A204.1 (cell line): ENCODE results near the gene MORN3.
"Not testable (repeated sequence)": the region's sequence is repeated elsewhere in the genome, so short reads cannot be mapped to it uniquely, and the experiment has no call there.

Experiments used
- FAIRE-seq: peaks from 2 replicates; lab custom pipeline; 2012; peaks lifted over from hg19 to GRCh38; lab: Jason Lieb, UNC

MORN3 gene, protein sequence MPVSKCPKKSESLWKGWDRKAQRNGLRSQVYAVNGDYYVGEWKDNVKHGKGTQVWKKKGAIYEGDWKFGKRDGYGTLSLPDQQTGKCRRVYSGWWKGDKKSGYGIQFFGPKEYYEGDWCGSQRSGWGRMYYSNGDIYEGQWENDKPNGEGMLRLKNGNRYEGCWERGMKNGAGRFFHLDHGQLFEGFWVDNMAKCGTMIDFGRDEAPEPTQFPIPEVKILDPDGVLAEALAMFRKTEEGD

DNA sequence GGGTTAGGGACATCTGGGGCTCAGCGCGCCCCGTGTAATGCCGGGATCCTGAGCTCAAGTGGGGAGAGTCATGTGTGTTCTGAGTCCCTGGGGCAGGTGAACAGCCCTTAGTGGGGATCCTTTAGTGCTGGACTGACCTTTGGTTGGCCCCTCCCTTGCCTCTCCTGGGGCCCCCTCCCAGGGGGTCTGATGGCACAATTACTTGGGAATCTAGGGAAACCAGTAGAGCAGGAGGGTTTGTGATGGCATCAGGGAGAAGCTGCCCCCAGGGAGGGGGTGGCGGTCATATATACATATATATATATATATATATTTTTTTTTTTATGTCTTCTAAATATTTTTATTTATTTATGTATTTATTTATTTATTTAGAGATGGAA lies at the start of gene MORN3:
Gene MORN3 (minus strand): TSS at position 134 of the 380 bp plus-strand sequence. CDS start 171 bp downstream, outside the sequence.
- no peak for FAIRE-seq

DNA sequence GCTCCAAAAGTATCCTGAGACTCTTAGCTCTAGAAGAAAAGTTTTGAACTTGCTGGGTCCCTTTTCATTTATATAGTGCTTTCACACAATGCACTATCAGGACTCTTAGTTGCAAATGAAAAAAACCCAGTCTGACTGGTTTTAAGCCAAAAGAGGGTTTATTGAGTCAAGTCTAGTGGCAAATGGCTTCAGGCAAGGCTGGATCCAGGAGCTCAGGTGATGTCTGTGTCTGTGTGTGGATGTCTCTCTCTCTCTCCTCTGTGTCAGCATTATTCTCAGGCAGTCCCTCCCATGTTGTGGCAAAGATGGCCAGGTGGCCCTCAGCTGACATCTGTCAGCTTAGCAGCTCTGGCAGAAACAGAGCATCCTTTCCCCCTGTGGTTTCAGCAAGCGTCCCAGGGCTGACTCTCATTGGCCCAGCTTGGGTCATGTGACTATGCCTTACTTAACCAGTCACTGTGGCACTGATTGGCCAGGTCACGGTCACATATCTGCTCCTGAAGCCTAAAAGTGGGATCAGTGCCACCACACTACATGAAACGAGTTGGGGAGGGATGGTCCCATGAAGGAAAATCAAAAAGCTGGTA lies 49.3 kb upstream of the MORN3 start:
- no peak for FAIRE-seq

DNA sequence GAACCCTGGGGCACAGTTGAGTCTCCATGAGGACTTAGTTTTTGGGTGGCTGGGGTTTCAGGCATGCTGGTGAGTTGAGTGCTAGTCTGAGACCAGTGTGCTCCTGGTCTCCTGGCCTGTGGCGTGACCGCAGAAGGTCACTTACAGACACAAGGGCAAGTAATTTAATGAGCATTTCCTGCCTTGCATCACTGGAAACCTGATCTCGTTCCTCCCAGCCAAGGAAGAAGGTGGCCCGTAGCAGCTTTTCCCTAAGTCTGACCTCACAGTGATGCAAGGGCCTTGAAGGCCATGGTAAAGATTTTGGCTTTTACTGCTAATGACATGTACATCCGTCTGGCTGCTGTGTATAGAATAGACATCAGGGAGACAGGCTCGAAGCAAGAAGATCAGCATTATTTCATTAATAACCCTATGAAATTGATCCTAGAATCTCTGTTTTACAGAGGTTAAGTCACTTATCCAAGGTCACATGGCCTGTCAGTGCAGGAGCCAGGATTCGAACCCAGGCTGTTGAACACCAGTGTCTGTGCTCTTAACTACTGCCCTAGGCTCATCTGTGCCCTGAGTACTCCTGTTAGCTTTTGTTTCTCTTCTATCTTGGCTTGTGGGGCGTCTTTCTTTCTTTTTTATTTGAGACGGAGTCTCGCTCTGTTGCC lies 47.7 kb upstream of the MORN3 start:
- no peak for FAIRE-seq

DNA sequence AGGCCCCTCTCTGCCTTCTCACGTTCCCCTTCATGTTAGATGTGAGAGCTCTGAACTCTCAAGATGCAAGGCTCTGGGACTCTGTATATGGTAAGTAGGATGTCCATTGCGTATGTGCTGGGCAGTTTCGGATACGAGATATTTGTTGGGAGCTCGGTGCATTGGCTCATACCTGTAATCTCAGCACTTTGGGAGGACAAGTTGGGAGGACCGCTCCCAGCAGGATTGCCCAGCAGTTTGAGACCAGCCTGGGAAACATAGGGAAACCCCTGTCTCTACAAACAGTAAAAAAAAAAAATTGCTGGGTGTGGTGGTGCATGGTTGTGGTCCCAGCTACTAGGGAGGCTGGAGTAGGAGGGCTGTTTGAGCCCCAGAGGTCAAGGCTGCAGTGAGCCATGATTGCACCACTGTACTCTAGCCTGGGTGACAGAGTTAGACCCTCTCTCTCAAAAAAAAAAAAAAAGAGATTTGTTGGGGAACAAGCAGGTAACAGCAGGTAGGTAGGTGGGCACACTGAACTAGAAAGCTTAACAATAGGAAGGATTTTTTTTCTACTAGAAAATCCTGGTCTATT lies 46.5 kb upstream of the MORN3 start:
- FAIRE-seq, result no peak

GRCh38 chr12:121715055-121715454 lies 45.6 kb upstream of the MORN3 start:
- FAIRE-seq, result not testable (repeated sequence)

GRCh38 chr12:121713793-121714192 lies 44.3 kb upstream of the MORN3 start:
- FAIRE-seq, result no peak

GRCh38 chr12:121713257-121713777 lies 43.9 kb upstream of the MORN3 start:
- FAIRE-seq, result no peak

- FAIRE-seq, result no peak
These were observed 43.2 kb upstream of the MORN3 start, which contains the start of gene TMEM120B for GRCh38 chr12:121712461-121713256. TMEM120B (plus strand) TSS chr12:121712752; CDS start chr12:121712896, 144 bp downstream.

DNA sequence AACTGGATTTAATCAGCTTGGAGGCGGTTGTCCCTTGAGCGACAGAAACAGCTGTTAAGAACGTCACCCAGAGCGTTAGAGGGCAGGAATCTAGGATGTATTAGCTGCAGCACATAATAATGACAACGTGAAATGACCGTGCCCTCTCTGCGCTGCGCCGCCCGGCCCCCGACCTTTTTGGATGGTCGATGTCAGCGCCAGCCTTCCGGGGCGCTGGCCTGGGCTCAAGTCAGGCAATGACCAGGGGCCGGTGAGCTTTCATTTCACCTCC lies 42.7 kb upstream of the MORN3 start:
- FAIRE-seq, result no peak

DNA sequence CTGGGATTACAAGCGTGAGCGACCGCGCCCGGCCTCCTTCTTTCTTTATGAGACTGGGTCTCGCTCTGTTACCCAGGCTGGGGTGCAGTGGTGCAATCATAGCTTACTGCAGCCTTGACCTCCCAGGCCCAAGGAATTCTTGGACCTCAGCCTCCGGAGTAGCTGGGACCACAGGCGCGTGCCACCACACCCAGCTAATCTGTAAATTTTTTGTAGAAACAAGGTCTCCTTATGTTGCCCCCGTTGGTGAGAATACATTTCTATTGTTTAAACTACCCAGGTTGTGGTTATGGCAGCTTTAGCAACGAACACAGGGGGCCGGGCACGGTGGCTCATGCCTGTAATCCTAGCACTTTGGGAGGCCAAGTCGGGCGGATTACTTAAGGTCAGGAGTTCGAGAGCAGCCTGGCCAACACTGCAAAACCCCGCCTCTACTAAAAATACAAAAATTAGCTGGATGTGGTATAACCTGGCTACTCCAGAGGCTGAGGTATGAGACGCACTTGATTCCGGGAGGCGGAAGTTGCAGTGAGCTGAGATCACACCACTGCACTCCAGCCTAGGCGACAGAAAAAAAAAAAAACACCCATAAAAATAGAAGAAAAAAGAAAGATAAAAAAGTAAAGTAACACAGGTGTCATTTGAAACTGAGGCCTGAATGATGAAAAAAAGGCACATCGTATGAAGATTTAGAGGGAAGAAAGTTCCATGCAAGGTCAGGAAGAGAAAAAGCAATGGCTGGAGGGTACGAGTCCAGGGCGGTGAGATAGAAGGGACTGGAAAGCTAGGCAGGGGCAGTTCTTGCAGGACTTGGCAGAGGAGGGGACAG lies 42.1 kb upstream of the MORN3 start:
- FAIRE-seq, result no peak

DNA sequence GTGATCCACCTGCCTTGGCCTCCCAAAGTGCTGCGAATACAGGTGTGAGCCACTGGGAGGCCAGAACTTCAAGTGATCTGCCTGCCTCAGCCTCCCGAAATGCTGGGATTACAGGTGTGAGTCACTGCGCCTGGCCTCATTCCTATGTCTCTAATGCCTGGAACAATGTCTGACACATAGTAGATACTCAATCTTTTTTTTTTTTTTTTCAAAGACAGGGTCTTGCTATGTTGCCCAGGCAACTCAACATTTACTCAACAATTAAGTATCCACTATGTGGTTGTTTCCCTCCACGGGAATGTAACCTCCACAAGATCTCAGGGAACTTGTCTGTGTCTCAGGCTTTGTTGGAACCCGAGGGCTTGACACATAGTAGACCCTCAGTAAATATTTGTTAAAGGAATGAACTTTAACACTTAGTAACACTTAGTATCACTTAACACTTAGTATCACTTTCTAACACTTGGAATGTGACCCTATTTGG lies 40.1 kb upstream of the MORN3 start:
- FAIRE-seq, result no peak

GRCh38 chr12:121709064-121709424 lies 39.6 kb upstream of the MORN3 start:
- FAIRE-seq, result not testable (repeated sequence)

- FAIRE-seq, result no peak
These were observed 39.0 kb upstream of the MORN3 start for GRCh38 chr12:121708313-121709063.

DNA sequence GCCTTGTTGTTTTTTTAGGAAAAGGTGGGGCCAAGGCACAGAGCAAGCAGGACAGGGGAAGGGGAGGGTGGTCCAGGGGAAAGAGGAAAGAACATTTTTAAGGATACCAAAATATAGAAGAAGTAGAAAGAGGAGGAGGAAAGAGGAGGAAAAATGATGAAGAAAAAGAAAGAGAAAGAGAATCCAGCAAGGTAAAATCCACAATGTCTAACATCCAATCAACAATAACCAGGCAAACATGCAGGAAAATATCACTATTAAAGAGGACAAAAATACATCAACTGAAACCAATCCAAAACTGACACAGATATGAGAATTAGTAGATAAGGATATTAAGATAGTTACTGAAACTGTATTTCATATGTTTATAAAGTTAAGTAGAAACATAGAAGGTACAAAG lies 36.1 kb upstream of the MORN3 start:
- no peak for FAIRE-seq

GRCh38 chr12:121702944-121703343 lies 33.5 kb upstream of the MORN3 start:
- no peak for FAIRE-seq

DNA sequence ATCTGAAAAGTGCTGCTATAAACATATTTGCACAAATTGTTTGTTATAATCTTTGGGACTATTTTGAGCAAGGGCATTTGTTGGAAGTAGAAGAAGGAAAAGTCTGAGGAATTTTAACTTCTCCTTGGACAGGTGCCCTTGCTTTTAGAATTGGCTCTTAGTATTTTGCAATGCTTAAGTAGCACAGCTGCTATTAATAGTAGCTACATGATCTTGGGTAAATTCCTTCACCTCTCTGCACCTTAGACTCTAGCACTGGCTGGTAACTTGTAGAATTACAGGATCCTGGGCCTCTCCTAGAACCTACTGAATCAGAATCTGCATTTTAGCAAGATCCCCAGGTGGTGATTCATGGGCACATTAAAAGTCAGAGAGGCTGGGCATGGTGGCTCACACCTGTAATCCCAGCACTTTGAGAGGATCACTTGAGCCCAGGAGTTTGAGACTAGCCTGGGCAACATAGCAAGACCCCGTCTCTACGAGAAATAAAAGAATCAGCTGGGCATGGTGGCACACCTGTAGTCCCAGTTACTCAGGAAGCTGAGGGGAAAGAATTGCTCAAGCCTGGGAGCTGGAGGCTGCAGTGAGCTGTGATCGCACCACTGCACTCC lies 32.3 kb upstream of the MORN3 start:
- FAIRE-seq, result no peak

- not testable (repeated sequence) for FAIRE-seq
These were observed 28.4 kb upstream of the MORN3 start for GRCh38 chr12:121697861-121698260.

DNA sequence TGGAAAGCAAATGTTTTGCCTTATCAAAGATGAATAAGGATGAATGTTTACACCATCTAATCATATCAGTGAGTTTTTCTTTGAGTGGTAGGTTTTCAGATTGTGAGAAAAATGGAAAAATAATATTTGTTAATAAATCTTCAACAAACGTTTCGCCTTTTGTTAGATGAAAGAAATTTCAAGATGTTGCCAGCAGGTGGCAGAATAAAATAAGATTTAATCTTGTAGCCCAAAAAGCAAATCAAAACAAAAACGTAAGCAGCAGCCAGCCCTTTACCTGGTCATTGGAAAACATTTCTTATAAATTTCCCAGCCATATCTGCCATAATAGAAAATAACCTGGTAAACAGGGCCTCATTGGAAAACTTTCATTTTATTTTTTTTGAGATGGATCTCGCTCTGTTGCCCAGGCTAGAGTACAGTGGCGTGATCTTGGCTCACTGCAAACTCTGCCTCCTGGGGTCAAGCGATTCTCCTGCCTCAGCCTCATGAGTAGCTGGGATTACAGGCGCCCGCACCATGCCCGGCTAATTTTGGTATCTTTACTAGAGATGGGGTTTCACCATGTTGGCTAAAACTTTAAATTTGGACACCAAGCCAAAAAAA lies 27.7 kb upstream of the MORN3 start:
- peak; percentile 95 for FAIRE-seq

DNA sequence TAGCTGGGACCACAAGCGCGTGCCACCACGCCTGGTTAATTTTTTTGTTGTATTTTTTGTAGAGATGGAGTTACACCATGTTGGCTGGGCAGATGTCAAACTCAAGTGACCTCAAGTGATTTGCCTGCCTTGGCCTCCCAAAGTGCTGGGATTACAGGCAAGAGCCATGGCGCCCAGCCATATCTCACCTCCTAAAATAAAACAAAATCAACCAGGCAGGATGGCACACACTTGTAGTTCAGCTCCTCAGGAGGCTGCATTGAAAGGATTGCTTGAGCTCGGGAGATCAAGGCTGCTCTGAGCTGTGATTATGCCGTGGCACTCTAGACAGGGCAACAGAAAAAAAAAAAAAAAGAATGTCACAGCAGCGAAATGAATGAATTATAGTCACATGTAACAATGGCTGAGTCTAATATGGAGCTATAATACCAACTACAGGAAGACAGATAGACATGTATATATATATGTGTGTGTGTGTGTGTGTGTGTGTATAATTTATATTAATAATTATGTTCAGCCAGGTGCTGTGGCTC lies 23.8 kb upstream of the MORN3 start:
- FAIRE-seq, result no peak

- not testable (repeated sequence) for FAIRE-seq
These were observed 23.3 kb upstream of the MORN3 start for GRCh38 chr12:121692744-121693143.
